ENCODE data around the gene ADAM12. TPM values are rescaled to one million over a fixed set of nuclear protein-coding genes. Genes with fewer than 3 reads are reported as not detected.

The ADAM12 gene
- total RNA-seq, 3 donors from 2014 or later: 0.34 to 0.87 (median 0.51) TPM

GRCh38 chr10:126301701-126302475 is 86.4 kb downstream of the ADAM12 start:
- no peaks in the 10 kb centered on the region for H3K36me3 Mint-ChIP-seq (ENCODE audit: insufficient read depth)
- H3K27me3 Mint-ChIP-seq (ENCODE audit: low read depth): no peaks in the 10 kb centered on the region
- H3K9me3 Mint-ChIP-seq: peaks cover 7% of the 10 kb centered on the region
- no peaks in the 10 kb centered on the region for H3K4me1 Mint-ChIP-seq (ENCODE audit: low read depth)
- DNase-seq: no peak
- ATAC-seq: no peak
- H3K4me3 Mint-ChIP-seq: no peak overlapping the region

DNA sequence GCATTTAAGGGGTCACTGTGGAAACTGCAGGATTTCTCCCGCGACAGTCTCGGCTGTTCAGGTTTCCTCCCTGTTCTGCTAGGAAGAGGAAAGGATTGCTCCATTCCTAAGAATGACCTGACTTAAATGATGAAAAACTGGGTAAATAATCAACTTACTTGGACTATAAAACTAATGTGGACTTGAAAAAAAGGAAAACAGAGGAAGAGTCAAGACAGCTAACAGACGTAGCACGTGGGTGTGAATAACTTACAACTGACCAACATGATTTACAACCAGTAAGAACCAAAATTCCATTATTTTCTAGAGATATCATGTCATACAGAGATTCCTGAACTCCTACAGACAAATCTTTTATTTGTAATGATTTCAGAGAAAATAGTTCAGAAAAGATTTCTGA is 93.8 kb downstream of the ADAM12 start:
- Mint-ChIP-seq H3K27me3 (ENCODE audit: low read depth) (peaks cover 3% of the 10 kb centered on the region), H3K4me1 (ENCODE audit: low read depth) (no peaks in the 10 kb centered on the region), H3K4me3 (no peak overlapping the region), H3K9me3 (peaks cover 3% of the 10 kb centered on the region), H3K36me3 (ENCODE audit: insufficient read depth) (no peaks in the 10 kb centered on the region)
- ATAC-seq (no peak), DNase-seq (no peak)

GRCh38 chr10:126290232-126290631 is 98.0 kb downstream of the ADAM12 start:
- Mint-ChIP-seq H3K36me3 (ENCODE audit: insufficient read depth) (no peaks in the 10 kb centered on the region), H3K4me3 (no peak overlapping the region), H3K27me3 (ENCODE audit: low read depth) (peaks cover 3% of the 10 kb centered on the region), H3K9me3 (peaks cover 3% of the 10 kb centered on the region), H3K4me1 (ENCODE audit: low read depth) (no peaks in the 10 kb centered on the region)
- no peak for DNase-seq
- ATAC-seq: no peak

DNA sequence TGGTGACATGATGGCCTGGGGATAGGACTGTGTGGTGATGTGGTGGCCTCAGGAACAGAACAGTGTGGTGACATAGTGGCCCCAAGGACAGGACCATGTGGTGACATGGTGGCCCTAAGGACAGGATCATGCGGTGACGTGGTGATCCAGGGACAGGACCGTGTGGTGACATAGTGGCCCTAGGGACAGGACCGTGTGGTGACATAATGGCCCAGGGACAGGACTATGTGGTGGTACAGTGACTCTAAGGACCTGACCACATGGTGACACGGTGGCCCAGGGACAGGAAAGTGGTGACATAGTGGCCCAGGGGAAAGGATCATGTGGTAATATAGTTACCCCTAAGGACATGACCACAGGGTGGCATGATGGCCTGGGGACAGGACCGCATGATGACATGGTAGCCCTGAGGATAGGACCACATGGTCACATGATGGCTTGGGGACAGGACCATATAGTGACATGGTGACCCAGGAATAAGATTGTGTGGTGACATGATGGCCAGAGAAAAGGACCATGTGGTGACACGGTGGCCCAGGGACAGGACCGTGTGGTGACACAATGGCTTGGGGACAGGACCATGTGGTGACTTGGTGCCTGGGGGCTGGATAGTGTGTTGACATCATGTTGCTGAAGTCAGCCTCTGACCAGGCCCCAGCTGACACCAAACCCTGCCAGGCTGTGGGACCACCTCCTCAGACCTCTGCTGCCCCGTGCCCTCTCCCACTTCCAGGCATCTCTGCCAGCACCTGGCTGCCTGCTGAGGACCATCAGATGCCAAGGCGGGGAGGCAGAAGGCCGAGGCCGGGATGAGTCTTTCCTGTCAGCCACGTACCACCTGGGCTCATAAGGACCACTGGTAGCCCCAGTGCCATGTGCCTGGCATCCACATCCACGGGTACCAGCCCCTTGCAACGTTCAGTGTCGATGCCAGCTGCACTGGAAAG is 99.5 kb downstream of the ADAM12 start:
- H3K4me3 Mint-ChIP-seq: no peak overlapping the region
- no peaks in the 10 kb centered on the region for H3K36me3 Mint-ChIP-seq (ENCODE audit: insufficient read depth)
- no peaks in the 10 kb centered on the region for H3K4me1 Mint-ChIP-seq (ENCODE audit: low read depth)
- DNase-seq (no peak), ATAC-seq (no peak)
- peaks cover 3% of the 10 kb centered on the region for H3K27me3 Mint-ChIP-seq (ENCODE audit: low read depth)
- H3K9me3 Mint-ChIP-seq: peaks cover 2% of the 10 kb centered on the region

GRCh38 chr10:126286256-126286780 is 102.0 kb downstream of the ADAM12 start:
- Mint-ChIP-seq H3K4me1 (ENCODE audit: low read depth) (no peaks in the 10 kb centered on the region), H3K36me3 (ENCODE audit: insufficient read depth) (no peaks in the 10 kb centered on the region), H3K9me3 (no peaks in the 10 kb centered on the region), H3K27me3 (ENCODE audit: low read depth) (no peaks in the 10 kb centered on the region), H3K4me3 (no peak overlapping the region)
- no peak for ATAC-seq
- no peak for DNase-seq

GRCh38 chr10:126283307-126283706 is 105.0 kb downstream of the ADAM12 start:
- H3K4me1 Mint-ChIP-seq (ENCODE audit: low read depth): no peaks in the 10 kb centered on the region

GRCh38 chr10:126278851-126279250 is 109.4 kb downstream of the ADAM12 start:
- Mint-ChIP-seq H3K4me3 (no peak overlapping the region), H3K36me3 (ENCODE audit: insufficient read depth) (no peaks in the 10 kb centered on the region), H3K4me1 (ENCODE audit: low read depth) (no peaks in the 10 kb centered on the region), H3K9me3 (no peaks in the 10 kb centered on the region), H3K27me3 (ENCODE audit: low read depth) (no peaks in the 10 kb centered on the region)
- ATAC-seq (no peak), DNase-seq (no peak)

More at GRCh38 chr10:126283307-126283706, 105.0 kb downstream of the ADAM12 start:
- ATAC-seq (no peak), DNase-seq (no peak)
- H3K9me3 Mint-ChIP-seq: no peaks in the 10 kb centered on the region
- H3K4me3 Mint-ChIP-seq: no peak overlapping the region
- H3K36me3 Mint-ChIP-seq (ENCODE audit: insufficient read depth): no peaks in the 10 kb centered on the region
- no peaks in the 10 kb centered on the region for H3K27me3 Mint-ChIP-seq (ENCODE audit: low read depth)

- Mint-ChIP-seq H3K4me3 (no peak overlapping the region), H3K27me3 (ENCODE audit: low read depth) (no peaks in the 10 kb centered on the region), H3K4me1 (ENCODE audit: low read depth) (no peaks in the 10 kb centered on the region), H3K9me3 (no peaks in the 10 kb centered on the region), H3K36me3 (ENCODE audit: insufficient read depth) (no peaks in the 10 kb centered on the region)
- DNase-seq: no peak
- no peak for ATAC-seq
Measured at GRCh38 chr10:126277181-126277580, 111.1 kb downstream of the ADAM12 start.

DNA sequence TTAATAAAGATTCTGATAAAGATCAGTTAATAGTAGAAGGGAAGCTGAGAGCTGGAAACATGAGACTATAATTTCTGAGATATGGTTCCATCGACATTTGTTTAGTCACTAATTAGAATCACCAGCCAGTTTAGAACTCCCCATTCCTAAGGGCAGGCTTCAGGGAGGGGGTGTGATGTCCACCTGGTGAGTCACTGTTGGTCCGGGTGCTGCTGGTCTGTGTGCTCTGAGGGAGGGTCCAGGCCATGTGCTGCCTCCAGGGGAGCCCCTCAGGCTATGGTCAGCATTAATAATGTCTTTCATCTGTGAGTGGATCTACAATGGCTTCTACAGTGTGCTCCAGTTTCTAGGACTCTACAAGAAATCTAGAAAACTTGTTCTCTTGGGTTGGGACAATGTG is 115.8 kb downstream of the ADAM12 start:
- H3K4me1 Mint-ChIP-seq (ENCODE audit: low read depth): no peaks in the 10 kb centered on the region

DNA sequence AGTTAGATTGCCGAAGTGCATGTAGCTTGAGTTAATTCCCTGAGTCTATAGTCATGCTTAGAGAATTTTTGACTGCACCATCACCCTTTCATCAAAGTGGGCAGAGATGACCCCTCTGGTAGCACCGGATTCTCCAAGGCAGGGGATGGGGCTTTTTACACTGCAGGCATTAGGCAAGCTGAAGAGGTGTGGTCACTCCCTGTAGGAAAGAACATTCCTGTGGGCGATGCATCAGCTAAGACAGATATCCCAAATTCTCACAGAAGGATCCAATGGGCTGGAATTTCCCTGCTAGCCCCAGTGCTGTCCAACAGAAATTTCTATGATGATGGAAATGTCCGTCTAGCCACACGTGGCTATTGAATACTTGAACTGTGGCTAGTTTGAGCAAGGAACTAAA is 118.2 kb downstream of the ADAM12 start:
- ATAC-seq (no peak), DNase-seq (no peak)
- no peaks in the 10 kb centered on the region for H3K9me3 Mint-ChIP-seq
- no peaks in the 10 kb centered on the region for H3K36me3 Mint-ChIP-seq (ENCODE audit: insufficient read depth)
- H3K4me1 Mint-ChIP-seq (ENCODE audit: low read depth): no peaks in the 10 kb centered on the region
- no peaks in the 10 kb centered on the region for H3K27me3 Mint-ChIP-seq (ENCODE audit: low read depth)
- H3K4me3 Mint-ChIP-seq: no peak overlapping the region

More for the DNA sequence above, 115.8 kb downstream of the ADAM12 start:
- H3K9me3 Mint-ChIP-seq: no peaks in the 10 kb centered on the region
- no peaks in the 10 kb centered on the region for H3K27me3 Mint-ChIP-seq (ENCODE audit: low read depth)
- H3K36me3 Mint-ChIP-seq (ENCODE audit: insufficient read depth): no peaks in the 10 kb centered on the region
- no peak overlapping the region for H3K4me3 Mint-ChIP-seq
- ATAC-seq: no peak
- no peak for DNase-seq

DNA sequence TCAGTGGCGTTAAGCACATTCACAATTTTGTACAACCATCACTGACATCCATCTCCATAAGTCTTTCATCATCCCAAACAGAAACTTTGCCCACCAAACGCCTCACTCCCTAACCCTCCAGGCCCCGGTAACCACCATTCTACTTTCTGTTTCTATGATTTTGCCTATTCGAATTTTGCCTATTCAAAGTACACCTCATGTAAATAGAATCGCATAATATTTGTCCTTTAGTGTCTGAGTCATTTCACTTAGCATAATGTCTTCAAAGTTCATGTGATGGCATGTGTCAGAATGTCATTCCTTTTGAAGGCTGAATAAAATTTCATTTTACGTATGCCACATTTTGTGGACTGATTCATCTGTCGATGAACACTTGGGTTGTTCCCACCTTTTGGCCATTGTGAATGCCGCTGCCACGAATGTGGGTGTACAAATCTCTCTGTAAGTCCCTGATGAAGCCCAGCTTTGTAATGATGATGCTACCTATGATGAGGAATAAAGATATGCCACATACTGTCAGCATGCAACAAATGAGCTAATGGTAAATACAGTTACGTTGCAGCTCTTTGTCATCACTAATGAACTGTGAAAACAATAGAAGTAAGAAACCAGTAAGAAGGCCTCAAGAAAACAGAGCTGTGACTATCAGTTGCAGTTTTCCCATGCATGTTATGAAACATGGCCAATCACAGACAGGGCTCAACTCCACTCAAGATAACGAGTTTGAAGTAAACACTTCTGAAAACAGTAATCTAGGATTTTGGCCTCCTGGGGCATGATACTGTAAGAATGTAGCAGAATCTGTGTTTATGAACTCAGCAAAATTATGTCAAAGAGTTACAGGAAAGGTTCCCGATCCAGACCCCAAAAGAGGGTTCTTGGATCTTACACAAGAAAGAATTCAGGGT is 120.0 kb downstream of the ADAM12 start:
- ATAC-seq: no peak
- Mint-ChIP-seq H3K4me3 (no peak overlapping the region), H3K27me3 (ENCODE audit: low read depth) (no peaks in the 10 kb centered on the region), H3K36me3 (ENCODE audit: insufficient read depth) (no peaks in the 10 kb centered on the region), H3K9me3 (no peaks in the 10 kb centered on the region), H3K4me1 (ENCODE audit: low read depth) (no peaks in the 10 kb centered on the region)
- no peak for DNase-seq

DNA sequence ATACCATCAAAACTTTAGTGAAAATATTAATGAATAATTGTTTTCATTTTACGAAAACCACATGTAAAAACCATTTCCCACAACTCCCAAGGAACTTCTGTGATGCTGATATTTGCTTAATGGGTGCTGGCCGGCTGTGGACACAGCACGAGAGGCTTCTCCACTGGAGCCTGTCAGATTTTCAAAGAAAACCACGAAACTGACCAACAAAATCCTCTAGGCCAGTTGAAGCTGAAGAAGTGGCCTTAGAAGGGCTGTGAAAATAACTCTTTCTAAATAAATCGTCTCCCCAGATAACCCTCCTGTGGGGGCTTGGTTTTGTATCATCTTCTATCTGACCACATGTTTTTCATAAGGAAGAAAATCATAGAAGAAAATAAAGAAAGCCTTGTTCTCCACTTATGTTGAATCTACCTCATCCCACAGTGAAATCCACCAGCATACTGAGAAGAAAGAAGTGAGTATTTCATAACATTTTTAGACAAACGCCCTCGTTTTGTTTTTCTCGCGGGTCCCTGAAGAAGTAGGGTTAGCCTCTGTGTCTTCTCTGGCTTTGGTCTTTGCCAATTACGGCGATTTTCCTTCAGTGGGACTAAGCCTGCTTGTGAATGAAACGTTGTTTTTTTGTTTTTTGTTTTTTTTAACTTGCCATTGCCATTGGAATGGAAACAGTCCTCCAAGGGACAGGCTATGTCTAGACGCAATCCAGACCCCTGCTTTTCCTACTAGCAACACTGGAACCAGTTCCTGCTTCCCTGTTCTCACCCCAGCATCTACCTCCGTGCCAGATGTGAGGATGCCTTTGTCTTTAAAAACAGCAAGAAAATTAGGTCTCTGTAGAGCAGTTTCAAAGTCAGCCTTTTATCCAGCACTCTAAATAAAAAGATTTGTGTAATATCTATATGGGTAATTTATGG is 123.9 kb downstream of the ADAM12 start:
- ATAC-seq (no peak), DNase-seq (no peak)
- no peaks in the 10 kb centered on the region for H3K27me3 Mint-ChIP-seq (ENCODE audit: low read depth)
- no peaks in the 10 kb centered on the region for H3K36me3 Mint-ChIP-seq (ENCODE audit: insufficient read depth)
- no peaks in the 10 kb centered on the region for H3K9me3 Mint-ChIP-seq
- no peaks in the 10 kb centered on the region for H3K4me1 Mint-ChIP-seq (ENCODE audit: low read depth)
- no peak overlapping the region for H3K4me3 Mint-ChIP-seq

Data from activated T-cell treated with anti-CD3 and anti-CD28 coated beads, Interleukin-2, amount 50 U/mL, for 4 hours (primary cell).